NCI-H748 treated with DMSO at 0.1 percent for 48 hours (cell line): ENCODE data around the gene HSPA1L.

Source experiments
- DNase-seq: peaks from one replicate; lab custom pipeline; 2025; lab: John Stamatoyannopoulos, UW

The HSPA1L gene

DNA sequence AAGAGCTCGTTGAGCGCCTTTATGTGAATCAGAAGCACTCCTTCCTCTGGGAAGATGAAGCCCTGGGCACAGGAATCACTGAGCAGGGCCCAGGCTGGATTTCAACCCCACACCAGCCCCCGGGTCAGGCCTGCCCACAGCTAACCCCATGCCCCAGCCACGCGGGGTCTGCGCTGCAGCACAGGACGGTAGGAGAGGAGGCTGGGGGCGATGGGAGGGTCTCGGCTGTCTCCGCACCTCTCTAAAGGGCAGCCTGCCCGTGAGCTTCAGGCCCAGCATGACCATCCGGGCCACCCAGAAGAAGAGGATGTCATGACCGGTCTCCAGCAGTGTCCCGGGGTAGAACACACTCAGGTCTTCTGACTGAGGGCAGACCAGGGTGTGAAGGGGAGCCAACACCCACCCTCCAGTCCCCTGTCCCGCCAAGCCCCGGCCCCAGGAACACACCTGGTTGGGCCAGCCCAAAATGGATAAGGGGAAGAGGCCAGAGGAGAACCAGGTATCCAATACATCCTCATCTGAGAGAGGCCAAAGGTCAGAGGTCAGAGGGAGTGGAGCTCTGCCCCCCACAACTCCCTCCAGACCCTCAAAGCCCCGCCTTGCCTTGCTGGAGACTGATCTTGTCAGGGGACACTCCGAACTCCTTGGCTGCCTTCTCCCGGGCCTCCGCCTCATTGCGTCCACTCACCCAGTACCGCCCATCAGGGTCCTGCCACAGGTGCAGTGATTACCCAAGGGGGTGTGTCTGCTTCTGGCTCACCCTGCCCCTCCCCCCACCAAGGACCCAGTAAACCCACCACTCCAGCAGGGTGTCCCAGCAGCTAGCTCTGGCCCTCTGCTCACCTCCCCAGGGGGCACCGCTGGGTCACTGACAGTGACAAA, 33.6 kb downstream of the HSPA1L start:
- no peak for DNase-seq

DNA sequence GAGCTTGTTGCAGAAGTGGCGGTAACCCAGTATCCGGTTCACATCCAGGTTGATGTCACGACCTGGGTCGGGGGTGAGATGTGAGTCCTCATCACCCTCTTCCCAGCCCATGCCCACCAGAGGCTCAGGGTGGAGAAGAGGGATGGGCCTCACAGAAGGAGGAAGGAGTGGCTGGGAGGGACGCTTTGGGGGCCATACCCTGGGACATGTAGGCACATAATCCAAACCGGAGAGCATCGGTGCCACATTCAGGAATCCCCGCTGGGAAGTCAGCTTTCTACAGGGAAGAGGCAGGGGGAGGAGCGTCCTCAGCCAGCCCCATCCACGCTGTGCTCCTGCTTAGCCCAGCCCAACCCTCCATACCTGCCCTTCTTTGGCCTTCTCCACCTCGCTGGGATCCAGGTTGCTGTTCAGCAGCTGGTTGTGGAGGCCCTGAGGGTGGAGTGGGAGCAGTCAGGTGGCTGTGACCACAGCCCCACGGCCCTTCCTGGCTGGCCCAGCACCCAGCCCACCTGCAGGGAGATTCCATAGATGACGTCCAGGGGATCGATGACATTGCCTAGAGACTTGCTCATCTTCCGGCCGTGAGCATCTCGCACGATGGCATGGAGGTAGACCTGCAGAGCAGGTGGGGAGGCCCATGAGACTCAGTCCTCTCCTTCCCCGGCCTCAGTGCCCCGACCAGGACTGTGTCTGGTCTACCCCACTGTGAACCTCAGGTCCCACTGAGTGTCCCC, 34.4 kb downstream of the HSPA1L start:
- DNase-seq, result no peak

DNA sequence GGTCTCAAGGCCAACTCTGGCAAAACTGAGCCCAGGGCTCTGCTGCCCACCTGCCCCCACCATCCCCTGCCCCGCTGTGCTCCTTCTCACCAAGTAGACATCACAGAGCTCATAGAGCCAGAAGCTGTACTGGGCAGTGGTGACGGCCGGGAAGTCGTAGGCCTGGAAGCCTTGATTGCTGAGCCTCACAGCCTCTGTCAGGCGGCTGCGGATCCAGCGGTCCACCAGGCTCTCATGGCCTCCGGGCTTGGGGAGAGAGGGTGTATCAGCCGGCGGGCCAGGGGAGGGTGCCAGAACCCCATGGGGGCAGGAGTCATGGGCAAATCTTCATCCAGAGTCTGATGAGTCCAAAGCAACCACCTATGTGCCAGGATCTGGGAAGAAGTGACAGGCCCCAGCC, 35.2 kb downstream of the HSPA1L start:
- DNase-seq, result no peak

DNA sequence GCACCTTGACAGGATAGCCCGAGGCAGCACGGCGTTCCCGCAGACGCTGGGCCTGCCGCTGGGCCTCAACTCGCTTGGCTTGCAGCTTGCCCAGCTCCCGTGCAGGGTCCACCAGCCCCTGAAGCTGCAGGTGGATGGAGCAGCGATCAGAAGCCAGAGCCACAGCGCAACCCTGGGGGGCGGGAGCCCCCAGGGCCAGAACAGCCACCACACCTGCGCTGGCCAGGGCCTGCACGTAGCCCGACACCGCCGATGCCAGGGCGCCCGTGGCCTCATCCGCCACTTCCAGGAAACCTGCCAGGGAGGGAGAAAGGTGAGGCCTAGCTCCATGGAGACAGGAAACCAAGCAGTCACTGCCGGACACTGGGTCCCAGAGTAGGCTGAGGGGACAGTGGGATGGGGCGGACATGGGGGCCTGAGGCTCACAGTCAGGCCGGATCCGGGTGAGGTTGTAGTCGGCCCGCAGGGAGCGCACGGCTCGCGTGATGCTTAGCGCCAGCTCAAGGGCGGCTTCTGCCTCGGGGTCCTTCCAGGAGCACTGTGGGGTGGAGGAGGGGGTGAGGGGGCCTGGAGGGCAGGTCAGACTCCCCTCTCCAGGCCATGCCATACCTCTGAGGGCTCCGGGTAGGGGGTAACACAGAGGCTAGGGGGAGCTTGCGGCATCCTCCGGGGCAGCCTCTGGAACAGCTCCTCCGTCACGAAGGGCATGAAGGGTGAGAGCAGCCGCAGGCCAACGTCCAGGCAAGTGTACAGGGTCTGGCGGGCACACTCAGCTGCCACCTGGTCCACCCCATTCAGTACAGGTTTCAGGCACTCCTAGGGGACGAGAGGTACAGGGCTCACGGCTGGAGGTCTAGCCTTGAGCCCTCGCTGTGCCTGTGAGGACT, 35.8 kb downstream of the HSPA1L start:
- no peak for DNase-seq

DNA sequence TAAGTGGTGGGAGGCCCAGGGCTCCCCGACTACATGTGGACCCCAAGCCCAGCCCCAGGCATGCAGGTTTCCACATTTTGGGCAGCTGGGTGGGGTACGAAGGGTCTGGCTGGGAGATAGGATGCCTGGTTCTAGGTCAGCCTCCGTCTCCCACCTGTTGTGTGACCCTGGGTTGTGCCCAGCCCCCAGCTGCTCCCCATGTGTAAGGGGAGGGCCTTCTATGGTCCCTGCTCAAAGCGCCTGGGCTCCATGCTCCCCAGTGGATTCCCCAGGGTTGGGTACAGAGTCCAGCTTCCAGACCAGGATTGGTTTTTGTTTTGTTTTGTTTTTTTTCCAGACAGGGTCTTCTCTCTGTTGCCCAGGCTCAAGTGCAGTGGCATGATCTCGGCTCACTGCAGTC, 36.9 kb downstream of the HSPA1L start:
- no peak for DNase-seq

DNA sequence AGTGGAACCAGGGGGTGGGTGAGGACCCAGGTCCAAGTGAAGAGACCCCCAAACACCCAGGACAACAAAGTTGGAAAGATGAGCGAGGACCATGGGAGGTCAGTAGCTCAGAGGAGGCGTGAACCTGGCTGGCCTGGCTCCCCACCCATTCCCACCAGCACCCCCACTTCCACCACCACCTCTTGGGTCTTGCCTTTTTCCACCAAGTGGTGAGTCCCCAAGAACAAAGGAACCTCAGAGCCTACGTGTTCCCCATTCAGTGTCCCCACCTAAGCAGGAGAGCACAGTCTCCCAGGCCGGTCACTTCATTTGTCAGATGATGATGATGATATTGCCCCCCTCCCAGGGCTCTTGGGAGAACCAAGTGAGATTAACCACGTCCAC, 37.4 kb downstream of the HSPA1L start:
- no peak for DNase-seq

DNA sequence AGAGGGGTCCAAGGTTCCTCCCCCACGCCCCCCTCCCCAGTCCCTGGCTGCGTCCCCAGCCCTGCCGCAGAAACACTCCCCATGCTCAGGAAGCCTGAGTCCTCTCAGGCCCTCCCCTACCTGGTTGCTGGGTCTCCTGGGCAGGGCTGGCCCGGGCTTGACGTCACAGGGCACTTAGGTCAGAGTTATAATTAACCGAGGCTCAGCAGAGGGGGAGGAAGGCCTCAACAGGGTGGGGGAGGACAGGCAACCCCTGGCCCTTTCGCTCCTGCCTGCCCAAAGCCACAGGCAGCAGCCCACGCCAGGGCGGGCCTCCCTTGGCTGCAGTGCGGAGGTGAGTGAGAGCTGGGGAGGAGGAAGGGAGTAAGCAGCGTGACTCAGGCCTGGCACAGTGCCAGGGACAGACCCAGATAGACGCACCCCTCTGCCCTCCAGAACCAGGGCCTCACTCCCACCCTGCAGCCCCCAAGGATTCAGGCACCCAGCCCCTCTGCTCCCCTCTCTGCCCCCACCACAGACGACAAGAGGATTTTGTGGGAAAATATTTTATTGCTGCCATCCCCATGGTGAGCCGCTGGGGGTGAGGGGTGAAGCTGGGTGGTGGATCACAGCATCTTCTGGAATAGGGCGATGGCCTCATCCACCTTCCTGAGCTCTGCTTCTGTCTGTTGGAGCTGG, 38.0 kb downstream of the HSPA1L start, which contains the start of gene VWA7:
Gene VWA7 (minus strand): TSS at position 340 of the 678 bp plus-strand sequence. CDS start 549 bp downstream, outside the sequence.
- DNase-seq, result peak; percentile 46

DNA sequence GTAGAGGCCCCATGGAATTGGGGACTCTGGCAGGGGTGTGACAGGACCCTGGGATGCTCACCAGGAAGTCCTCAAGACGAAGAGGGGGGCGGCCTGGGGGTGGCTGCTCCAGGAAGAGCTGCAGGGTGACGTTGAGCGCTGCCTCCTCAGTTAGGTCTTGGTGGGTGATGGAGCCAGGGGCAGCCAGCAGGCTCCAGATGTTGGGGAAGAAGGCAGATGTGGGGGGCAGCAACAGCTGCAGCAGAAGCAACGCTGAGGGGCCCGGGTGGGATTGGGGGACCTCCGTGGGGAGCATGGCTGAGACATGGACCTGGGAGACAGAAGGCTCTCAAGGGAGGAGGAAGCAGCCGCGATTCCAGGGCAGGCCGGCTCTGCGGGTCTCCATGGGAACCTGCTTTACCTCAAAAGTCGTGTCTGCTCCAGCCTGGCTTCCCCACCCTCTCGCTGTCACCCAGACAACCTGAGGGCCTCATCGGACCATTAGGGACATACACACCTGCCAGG, 38.5 kb downstream of the HSPA1L start:
- peak; percentile 46 for DNase-seq

DNA sequence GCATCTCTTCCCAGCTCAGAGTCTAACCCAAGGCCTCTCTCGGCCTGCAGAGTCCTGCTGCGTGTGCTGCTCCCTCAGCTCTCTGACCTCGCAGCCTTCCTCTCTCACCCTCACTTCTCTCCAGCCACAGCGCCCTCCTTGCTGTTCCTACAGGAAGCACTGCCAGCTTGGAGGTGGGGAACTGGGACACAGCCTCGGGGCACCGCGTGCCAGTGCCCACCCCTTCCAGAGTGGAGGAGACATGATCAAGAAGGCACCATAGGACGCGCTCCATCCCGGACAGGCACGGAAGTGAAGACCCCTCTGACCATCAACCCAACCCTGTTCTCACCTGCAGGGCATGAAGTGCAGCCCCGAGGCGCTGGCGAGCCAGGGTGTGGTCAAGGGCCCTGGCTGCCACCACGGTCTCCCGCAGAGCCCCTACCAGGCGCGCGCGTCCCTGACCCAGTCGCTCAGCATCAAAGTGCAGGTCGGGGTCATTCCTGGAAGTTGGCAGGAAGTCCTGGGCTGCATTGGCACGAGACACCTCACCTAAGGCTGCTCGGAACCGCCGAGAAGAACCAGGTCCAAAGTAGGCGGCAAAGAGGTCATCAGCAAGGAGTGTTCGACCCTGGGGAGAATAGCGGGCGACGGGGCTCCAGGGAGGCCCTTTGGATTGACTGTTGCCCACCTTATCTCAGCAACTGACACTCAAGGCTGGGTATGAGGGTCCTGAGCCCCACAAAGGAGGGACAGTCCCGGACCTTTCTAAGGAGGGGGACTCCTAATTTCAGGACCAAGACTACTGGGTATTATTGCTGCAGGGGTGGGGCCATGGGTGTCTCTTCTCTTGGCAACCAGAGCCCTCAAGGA, 39.2 kb downstream of the HSPA1L start:
- no peak for DNase-seq

DNA sequence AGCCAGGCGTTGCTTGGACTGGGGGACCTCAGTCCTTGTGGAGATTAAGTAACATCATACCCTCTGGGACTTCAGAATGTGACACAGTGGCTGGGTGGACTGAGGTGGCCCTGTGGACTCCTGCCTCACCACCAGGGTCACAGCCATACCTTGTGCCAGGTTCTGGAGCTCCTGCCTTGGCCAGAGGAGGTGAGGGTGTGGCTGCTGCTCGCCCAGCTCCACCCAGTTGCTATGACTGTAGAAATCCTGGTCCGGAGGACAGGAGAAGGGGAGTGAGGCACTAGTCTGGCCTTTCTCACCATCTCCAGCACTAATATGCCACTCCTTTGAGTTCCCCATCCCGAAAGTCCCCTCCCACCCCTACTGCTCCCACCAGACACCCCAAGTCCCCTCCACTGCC, 39.9 kb downstream of the HSPA1L start:
- no peak for DNase-seq

DNA sequence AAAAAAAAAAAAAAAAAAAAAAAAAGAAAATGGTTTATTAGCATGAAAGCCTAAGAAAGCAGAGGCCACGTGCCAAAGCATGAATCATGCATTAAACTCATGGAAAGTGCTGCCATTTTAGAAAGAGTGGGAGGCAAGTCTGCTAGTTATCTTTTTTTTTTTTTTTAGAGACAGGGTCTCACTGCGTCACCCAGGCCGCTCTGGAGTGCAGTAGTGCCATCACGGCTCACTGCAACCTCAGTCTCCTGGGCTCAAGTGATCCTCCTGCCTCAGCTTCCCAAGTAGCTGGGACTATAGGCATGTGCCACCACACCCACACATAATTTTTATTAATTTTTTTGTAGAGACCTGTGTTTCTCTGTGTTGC, 43.1 kb downstream of the HSPA1L start:
- no peak for DNase-seq

DNA sequence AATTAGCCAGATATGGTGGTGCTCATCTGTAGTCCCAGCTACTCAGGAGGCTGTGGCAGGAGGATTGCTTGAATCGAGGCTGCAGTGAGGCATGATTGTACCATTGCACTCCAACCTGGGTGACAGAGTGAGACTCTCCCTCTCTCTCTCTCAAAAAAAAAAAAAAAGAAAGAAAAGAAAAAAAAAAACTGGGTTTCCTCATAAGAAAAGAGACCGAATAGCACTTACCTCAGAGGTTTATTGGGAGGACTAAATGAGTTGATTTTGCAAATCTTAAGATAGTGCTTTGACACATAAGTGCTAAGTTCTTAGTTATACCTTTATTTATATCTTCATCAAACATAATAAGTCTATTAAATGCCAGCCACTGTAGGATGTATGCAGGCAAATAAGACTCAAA, 44.2 kb downstream of the HSPA1L start:
- no peak for DNase-seq

DNA sequence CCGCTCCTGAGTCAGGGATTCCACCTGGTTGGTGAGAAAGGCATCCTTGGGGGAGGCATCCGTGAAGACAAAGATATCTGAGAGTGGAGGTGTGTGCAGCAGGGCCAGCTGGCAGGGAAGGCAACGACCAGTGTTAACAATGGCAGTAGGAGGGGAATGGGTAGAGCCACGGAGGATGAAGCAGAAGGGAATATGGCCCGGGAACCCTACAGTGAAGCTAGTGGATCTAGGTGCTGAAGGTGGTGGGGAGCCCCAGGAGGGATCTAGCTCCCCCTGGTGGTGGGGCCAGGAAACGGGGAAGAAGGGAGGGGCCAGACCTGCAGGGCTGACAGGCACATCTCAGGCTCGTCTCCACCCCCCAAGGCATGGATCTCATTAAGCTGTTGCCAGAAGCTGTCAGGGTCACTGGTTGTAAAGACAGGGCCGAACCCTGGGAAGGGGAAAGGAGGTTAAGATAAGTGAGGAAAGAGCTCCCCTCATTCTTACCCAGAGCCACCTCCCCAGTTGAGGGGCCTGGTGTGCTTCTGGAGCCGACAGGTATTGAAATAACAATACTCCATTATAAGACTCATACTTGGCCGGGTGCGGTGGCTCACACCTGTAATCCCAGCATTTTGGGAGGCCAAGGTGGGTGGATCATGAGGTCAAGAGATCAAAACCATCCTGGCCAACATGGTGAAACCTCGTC, 45.3 kb downstream of the HSPA1L start:
- DNase-seq, result peak; percentile 63

DNA sequence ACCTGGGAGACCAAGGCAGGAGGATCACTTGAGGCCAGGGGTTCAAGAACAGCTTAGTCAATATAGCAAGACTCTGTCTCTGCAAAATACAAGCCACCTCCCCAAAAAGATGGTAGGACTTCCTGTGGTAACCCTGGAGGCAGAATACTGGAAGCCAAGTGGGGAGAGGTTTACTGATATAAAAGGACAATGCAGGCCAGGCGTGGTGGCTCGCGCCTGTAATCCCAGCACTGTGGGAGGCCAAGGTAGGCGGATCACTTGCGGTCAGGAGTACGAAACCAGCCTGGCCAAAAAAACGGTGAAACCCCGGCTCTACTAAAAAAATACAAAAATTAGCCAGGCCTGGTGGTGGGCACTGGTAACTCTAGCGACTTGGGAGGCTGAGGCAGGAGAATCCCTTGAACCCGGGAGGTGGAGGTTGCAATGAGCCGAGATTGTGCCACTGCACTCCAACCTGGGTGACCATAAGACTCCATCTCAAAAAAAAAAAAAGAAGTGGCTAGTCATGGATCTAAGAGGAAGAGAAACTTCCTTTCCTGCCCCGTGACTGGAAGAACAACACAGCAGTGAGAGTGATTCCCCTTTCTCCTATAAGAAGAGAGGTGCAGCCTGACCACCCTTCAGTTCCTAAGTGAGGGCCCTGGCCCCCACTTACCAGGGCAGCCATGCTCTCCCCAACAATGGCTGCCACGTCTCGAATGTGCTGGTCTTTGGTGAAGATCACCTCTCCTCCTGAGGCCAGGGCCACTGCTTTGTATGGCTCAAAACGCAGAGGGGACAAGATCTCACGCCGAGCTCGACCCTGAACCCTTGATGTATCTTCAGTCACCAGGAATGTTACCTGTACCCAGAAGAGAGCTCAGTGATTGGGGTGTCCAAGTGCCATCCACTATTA, 46.5 kb downstream of the HSPA1L start:
- DNase-seq, result no peak

DNA sequence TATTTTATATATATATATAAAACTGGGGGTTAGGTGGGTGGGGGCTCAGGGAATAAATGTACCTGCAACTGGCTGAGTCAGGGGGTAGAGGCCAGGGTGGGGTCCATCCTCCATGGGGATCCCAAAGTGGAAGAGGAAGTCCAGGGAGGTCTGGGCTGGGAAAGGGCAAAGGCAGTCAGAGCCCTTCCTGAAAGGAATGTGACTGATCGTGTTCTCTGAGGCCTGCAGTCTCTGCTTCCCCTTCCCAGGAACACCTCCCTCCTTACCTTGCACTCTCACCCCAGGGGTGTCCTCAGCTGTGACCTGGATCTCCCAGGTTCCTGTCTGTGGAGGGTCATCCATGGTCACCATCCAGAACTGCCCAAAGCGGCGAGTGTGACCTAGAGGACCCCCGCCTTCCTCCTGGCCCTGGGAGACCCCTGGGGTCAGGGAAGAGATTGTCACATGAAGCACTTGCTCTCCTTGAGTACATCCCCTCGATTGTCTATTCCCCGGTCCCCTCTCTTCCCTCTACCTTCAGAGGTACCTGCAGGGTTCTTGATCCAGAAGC, 47.9 kb downstream of the HSPA1L start:
- DNase-seq, result no peak

DNA sequence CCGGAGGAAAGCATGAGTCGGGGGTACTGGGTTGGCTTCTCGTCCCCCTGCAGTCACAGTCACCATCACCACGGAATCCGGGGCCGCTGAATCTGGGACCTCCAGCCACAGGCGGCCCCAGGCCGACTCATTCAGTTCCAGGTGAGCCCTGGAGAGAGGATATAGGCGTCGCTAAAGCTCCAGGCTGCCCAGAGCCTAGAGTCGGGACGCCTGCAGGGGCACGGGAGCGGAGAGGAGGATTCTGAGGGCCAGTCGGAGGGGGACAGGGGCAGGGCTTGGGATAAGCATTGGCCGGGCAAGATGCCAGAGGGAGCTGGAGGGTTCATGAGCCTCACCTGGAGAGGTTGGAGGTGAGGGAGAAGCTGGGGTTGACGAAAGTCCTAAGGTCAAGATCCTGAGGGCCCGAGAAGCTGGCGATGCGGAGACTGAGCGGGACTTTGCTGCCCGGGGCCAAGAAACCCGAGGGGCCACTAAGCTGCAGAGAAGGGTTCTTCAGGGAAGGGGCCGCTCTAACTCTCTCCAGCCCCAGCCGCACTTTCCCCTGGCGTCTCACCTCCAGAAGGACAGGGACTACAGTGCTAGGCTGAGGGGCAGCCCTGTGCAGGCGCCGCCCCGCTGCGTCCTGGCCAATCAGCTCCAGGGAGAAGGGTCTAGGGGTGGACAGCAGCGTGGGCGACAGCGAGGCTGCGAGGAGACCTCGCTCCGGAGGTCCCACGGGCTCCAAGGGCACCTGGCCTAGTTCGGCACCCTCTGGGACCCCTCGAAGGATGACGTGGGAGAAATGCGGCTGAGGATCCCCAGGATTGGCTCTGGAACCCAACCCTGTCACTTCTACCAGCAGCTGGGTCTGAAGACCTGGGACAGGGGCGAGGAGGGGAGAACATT, 48.9 kb downstream of the HSPA1L start:
- DNase-seq, result no peak

DNA sequence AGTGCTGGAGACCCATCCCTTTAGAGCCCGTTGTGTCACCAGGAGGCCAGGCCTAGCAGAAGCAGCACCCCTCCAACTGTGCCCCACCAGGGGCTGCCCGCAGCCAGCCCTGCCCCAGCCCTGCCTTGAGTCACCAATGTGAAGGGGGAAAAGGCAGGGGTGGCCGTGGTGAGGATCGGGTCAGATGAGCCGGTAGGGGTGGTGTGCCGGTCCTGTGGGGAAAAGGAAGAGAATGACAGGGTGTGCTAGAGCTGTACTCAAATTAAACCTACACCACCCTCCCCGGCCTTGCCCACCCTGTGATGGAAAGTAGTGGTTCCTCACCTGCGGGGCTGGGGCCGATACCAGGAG, 49.5 kb downstream of the HSPA1L start:
- DNase-seq, result no peak

DNA sequence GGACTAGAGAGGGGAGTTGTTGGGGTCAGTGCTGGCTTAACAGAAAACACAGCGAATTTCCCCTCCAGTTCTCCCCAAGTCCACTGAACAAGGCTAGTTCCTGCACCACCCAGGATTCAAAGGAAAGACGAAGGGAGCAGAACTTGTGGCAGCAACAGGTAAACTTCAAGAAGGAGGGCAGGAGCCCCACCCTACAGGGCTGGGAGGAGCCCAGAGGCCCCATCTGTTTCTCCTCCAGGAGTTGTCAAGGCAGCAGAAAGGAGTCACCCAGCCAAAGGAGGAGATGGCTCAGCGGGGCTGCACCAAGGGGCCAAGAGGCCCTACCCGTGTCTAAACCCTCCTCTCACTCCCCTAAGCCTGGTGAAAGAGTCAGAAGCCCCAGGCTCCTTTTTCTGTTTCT, 50.9 kb downstream of the HSPA1L start:
- DNase-seq, result no peak
